NCI-H1930 (cell line): ENCODE results near the gene DHRS3.

Source experiments
- DNase-seq, 2 experiments: peaks; one replicate each; lab custom pipeline; 2025; lab: John Stamatoyannopoulos, UW

The DHRS3 gene

GRCh38 chr1:12616709-12617373 lies 1.2 kb downstream of the DHRS3 start:
- DNase-seq, result no peak

GRCh38 chr1:12615865-12616708 lies 1.9 kb downstream of the DHRS3 start:
- DNase-seq, result no peak

DNA sequence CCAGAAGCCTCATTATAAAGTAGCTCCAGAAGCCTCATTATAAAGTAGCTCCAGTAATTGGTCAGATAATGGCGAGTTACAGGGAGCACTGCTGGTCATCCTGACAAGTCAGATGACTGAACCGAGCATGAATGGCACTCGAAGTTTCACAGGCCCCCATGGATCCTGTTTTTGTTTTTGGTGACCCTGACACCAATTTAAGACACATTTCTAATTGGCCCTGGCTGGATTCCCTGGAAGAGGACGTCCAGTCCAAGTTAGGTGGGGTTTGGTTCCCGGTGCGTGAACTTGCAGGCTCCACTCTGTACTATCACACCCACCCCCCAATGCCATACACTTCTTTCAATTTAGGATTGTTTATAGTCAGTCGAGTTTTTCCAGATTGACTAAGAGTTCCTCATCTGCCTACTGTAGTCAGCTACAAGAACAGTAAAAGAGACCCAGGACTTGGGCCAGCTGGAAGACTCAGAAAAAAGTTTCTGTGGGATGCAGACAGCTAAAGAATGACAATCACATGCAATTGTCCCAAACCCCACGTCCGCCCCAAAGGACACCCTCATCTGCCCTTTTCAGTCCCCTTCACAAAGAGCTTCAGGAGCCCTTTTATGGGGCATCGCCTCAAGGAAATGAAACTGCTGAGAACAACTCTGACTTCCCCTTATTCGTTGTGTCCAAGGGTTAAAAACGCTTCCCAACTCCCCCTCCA lies 2.7 kb downstream of the DHRS3 start:
- no peak for DNase-seq

DNA sequence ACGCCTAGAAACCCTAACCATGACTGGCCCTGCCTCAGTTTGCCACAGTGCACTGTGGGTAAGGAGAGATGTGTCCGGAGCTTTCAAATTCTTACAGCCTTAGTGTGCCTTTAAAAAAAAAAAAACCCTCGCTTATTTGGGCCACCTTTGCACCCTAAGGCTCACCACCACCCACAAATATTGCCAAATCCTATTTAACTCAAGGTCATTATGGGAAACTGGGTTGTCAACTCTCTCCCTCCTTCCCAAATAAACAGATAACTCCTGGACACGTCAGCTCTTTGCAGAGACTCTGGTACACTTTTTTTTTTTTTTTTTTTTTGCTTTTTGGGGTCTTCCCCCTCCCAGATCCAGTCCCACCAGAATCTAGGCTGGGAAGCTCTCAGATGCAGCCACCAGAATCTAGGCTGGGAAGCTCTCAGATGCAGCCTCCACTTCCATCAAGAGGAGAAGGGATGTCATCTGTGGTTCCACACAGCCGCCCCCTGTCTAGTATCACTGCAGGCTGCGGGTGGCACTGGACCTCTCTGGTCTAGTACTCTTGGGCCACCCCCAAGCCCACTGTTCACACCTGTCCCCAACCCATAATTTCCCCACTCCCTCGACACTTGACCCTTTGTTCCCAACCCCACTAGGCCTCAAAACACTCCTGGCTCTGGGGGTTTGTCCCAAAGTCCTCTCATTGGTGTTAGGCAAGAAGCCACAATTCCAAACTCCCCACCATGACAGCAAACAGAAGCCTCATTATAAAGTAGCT lies 3.4 kb downstream of the DHRS3 start:
- no peak for DNase-seq

DNA sequence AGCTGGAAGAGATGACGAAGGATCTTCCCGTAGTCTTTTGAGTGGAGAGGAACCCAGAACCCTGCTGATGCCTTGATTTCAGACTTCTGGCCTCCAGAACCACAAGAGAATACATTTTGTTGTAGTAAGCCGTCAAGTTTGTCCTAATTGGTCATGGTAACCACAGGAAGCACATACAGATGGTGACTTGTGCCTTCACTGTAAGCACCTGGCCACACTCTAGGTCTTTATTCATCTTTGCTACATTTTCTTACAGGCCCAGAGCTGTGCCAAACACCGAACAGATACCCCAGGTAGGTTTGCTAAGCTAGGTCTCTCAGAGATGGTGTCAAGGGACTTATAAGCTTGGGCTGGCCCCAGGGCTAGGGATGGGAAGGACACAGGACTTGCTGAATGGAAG lies 4.8 kb downstream of the DHRS3 start:
- no peak for DNase-seq

GRCh38 chr1:12610941-12611340 lies 7.1 kb downstream of the DHRS3 start:
- no peak for DNase-seq

DNA sequence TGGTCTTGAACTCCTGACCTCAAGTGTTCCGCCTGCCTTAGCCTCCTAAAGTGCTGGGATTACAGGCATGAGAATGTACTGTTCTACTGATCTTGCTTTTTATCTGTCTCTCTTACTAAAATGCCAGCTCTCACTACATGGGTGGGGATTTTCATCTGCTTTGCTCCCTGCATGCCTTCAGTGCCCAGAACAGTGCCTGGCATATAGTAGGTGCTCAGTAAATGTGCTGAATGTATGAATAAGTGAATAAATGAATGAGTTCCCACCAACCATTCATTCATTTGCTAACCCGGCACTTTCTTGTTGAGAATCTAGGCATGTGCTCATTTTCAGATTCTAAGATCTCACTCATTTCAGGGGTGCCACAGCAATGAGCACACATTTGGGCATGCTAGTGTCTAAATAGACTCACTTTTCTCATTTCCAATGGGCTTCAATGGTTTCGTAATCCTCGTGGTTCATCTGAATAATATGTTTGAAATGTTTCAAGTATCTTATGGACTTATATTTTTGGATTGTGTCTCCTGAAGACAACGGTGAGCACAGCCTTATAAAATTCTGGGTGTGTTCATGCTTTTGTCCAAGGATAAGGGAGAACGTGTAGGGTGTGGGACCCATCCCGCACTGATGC lies 7.6 kb downstream of the DHRS3 start:
- DNase-seq, result no peak

- no peak for DNase-seq
Measured at GRCh38 chr1:12609469-12610003, 8.5 kb downstream of the DHRS3 start.

DNA sequence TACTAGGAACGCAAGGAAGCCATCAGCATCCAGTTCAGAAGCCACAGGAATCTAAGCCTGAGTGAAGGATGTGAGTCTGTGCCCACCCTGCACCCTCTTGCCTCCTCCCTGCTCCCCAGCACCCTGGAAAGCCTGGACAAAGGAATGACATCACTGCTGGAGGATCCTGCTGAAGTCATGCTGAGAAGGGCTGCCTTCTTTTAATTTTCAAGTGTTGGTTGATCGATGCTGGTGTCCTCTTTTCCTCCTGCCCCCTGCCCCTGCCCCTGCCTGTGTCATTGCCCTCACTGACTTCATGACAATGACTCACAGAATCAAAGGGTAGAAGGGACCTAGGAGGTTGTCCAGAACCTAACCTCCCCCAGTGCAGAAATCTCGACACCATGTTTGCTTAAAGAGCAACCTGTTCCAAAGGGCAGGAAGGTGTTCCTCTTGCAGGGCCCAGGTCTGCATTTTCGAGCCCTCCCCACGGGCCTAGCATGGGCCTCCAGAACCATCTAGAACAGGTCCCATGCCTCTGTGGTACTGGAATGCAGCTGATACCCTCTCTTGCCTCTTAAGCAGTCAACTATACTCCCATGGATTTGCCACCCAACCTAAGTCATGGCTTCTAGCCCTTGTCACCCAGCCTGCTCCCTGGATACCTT lies 9.6 kb downstream of the DHRS3 start:
- no peak for DNase-seq

DNA sequence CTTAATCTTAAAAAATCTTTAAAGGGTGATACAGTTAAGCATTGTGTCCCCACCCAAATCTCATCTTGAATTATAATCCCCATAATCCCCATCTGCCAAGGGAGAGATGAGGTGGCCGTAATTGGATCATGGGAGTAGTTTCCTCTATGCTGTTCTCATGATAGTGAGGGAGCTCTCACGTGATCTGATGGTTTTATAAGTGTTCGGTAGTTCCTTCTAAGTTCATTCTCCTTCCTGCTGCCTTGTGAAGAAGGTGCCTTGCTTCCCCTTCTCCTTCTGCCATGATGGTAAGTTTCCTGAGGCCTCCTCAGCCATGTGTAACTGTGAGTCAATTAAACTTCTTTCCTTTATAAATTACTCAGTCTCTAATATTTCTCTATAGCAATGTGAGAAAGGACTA lies 10.7 kb downstream of the DHRS3 start:
- no peak for DNase-seq

GRCh38 chr1:12604986-12605385 lies 13.0 kb downstream of the DHRS3 start:
- DNase-seq, result no peak

DNA sequence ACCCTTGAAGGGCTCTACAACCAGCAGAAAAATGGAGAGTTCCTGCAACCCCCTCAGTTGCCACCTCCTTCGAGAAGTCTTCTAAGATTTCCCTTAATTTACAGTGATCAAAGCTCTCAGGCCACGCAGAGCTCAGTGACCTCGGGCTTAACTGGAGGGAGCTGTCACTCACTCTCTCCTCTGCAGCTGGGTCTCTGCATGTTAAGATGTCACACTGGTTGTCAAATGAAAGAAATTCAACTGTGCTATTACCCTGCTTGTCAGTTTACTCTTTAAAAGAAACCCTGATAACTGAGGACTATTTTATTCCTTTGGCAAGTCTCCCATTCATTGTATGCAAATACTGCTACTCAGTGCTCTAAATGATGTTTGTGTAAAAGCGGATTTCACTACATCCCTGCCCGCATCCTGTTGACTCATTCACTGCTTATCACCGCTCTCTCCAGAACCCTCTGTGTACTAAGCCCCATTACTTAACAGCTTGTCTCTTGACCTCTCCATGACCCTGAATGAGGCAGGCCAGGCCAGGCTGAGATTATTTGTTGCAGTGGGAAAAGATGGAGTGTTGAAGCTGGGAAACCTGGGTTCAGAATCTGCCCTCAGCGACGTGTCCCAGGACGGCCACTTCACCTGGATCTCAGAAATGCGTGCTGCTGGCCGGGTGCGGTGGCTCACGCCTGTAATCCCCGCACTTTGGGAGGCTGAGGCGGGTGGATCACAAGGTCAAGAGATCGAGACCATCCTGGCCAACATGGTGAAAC lies 13.7 kb downstream of the DHRS3 start:
- DNase-seq, result no peak

DNA sequence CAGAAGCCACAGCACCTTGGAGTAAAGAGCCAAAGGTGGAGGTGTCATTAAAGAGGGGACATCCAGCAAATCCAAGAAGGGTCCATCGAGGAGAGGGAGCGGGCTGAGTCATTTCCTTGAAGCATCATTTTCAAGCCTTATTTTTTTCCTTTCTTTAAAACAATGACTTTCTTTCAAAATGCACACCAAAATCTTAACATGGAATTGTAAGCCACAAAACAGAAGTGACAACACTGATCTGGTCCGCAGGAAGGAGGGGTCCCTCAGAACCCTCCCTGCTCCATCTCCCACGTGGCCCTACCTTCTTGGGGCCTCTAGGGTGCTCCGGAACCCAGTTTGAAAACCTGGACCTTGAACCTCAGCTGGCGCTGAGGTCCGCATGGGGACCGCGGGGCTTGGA lies 14.8 kb downstream of the DHRS3 start:
- DNase-seq, result no peak

DNA sequence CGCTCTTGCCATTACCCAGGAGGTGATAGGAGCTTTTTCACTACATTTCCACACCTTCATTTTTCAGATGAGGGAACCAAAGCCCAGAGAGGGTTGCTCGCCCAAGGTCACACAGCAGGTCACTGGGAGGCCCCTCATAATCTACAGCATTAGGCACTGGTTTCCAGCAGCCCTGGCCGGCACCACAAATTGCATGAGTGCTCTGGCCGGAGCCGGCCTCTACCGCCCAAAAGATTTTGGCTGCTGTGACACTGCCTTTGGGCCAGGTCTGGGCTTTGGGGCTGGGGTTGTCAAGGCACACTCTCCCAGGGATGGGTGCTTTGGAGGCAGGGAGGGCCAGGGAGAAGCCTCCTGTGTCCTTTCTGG lies 15.4 kb downstream of the DHRS3 start:
- DNase-seq, result no peak

GRCh38 chr1:12601700-12602658 lies 16.0 kb downstream of the DHRS3 start:
- no peak for DNase-seq

DNA sequence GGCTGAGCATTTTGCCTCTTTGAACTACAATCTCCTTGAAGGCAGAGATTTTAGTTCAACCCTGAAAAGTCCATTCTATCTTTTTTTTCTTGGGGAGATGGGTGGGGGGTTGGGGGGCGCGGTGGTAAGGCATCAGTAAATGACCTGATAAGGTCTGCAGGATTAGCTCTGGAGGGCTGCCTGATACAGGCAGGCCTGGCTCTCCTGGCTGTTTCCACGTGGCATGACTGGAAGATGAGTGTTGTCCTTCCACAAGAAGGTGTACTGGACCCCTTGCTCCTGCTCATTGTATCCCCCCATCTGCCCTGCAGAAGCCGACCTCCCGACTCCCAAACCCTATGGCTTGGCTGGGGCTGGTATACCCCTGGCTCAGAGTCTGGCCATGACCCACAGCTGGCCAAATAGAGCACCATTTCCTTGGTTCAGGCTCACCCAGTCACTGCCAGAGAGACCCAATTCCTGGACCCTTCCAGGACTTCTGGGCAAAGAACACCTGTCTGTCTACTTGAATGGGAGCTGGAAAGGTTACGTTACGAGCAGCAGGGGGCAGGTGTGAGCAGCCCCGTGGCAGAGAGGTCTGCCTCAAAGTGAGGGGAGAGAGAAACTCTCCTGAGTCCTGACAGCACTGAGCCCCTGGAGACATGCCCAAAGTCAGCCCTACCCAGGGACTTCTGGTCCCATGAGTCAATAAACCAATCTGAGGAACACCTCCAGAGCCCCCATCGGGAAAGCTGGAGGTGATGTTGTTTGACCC lies 17.0 kb downstream of the DHRS3 start:
- DNase-seq, result peak in 1 of 2 experiments; percentile 13

DNA sequence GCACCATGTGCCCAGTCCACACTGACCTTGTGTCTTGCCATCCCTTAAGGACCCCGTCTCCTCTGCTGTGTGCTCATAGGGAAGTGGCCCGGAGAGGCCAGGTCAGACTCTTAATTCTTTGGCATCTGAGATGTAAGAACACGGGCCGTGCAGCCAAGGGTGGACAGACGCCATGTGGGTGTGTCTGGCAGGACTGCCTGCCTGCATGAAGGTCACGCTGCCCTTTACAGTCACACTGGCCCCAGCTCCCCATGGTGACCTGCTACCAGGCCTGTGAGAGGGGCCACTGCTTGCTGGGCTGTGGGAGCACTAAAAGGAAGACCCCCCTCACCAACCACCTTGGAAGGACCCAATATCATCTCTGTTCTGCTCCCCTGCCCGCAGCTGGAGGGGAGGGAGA lies 17.7 kb downstream of the DHRS3 start:
- DNase-seq, result no peak

GRCh38 chr1:12599657-12600056 lies 18.4 kb downstream of the DHRS3 start:
- DNase-seq, result no peak
